SU-DHL-6 (cell line): ENCODE data around the gene RAB3C.

ENCODE experiments used
- H2AFZ ChIP-seq: fragments of 200-600 bp; sonication (generic); 2 replicates; pipeline ENCODE4 v1.6.1; 2014; ENCODE audit warnings: low read depth, mild to moderate bottlenecking, moderate library complexity, mixed read lengths, antibody characterized with exemption, low read length; ENCODE audit not compliant: severe bottlenecking
- H3F3A ChIP-seq: fragments of 200-600 bp; shearing (Covaris generic); 2 replicates; pipeline ENCODE4 v1.6.0; 2016; ENCODE audit warnings: antibody characterized with exemption, mild to moderate bottlenecking; ENCODE audit not compliant: insufficient read depth
- H3K27ac ChIP-seq: fragments of 200-600 bp; sonication (generic); 2 replicates; pipeline ENCODE4 v1.5.1; 2016; ENCODE audit warnings: low read depth, mild to moderate bottlenecking, low read length, moderate library complexity, mixed read lengths
- H3K27me3 ChIP-seq: fragments of 200-600 bp; sonication (generic), shearing (Covaris generic); 2 replicates; pipeline ENCODE4 v1.6.0; 2014; ENCODE audit warnings: mild to moderate bottlenecking, low read length
- H3K36me3 ChIP-seq: fragments of 200-600 bp; sonication (generic); 2 replicates; pipeline ENCODE4 v1.6.1; 2014; ENCODE audit warnings: mild to moderate bottlenecking, low read length, mixed read lengths
- H3K4me2 ChIP-seq: fragments of 300-600, 200-600 bp; shearing (Covaris generic), sonication (generic); 2 replicates; pipeline ENCODE4 v1.6.0; 2014; ENCODE audit warnings: low read length, low read depth, mild to moderate bottlenecking; ENCODE audit not compliant: poor library complexity, severe bottlenecking
- H3K4me3 ChIP-seq: fragments of 200-600 bp; sonication (generic); 2 replicates; pipeline ENCODE4 v1.5.1; 2014; ENCODE audit warnings: antibody characterized with exemption, low read length, mild to moderate bottlenecking, mixed read lengths; ENCODE audit not compliant: insufficient read depth, poor library complexity, severe bottlenecking
- H3K79me2 ChIP-seq: fragments of 200-600 bp; sonication (generic); 2 replicates; pipeline ENCODE4 v1.6.1; 2014; ENCODE audit warnings: mild to moderate bottlenecking, low read length, moderate library complexity; ENCODE audit not compliant: insufficient read depth
- H3K9ac ChIP-seq: fragments of 200-600 bp; sonication (generic); 2 replicates; pipeline ENCODE4 v1.7.0; 2014; ENCODE audit warnings: mild to moderate bottlenecking, low read length
- H3K9me2 ChIP-seq: fragments of 200-600 bp; sonication (generic); replicated peaks from 2 replicates; pipeline ENCODE4 v1.6.1; 2014; ENCODE audit warnings: low read length; ENCODE audit not compliant: insufficient read depth
- H3K9me3 ChIP-seq: fragments of 200-600 bp; sonication (generic); 2 replicates; pipeline ENCODE4 v1.6.1; 2014; ENCODE audit warnings: low read length, mixed read lengths; ENCODE audit not compliant: insufficient read depth
- H4K20me1 ChIP-seq: fragments of 200-600 bp; sonication (generic); 2 replicates; pipeline ENCODE4 v1.6.1; 2014; ENCODE audit warnings: low read depth, mild to moderate bottlenecking, antibody characterized with exemption, low read length, moderate library complexity, mixed read lengths
- EZH2phosphoT487 ChIP-seq: fragments of 200-600 bp; sonication (generic), shearing (Covaris generic); conservative IDR thresholded peaks from 2 replicates; pipeline ENCODE4 v1.6.1; 2018; ENCODE audit warnings: mild to moderate bottlenecking, antibody characterized with exemption, low read length, moderate library complexity, mixed read lengths
- TF ChIP-seq, protein P1 (sequence below): fragments of 200-600 bp; sonication (generic); IDR thresholded peaks from one replicate; pipeline ENCODE4 v1.5.1; 2017; ENCODE audit warnings: antibody characterized with exemption, mild to moderate bottlenecking, low read length, moderate library complexity; ENCODE audit not compliant: insufficient read depth, poor library complexity, severe bottlenecking

The RAB3C gene

DNA sequence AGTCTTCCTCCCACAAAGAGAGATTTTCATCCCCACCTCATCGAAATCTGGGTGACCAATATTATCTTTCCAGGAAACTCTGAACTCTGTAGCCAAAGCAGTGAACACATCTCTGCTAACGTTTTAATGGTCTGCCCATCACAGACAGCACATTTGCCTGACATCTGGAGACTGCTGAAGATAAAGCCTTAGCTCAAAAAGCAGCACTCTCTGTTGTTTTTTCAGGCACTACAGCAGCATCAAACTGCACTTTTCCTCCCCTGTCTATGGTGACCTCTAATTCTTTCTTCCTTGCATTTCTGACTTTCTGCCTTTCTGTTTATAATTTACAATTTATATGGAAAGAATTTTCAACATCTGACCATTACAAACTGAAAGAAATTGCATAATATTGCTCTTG is 66.8 kb downstream of the RAB3C start:
- Histone ChIP-seq H3K9me2 (no peaks in the 10 kb centered on the region), H4K20me1 (no peaks in the 10 kb centered on the region), H3K36me3 (no peaks in the 10 kb centered on the region), H2AFZ (no peak overlapping the region), H3K79me2 (no peaks in the 10 kb centered on the region), H3K27me3 (no peaks in the 10 kb centered on the region), H3K27ac (no peak overlapping the region), H3K9ac (no peak overlapping the region), H3K4me3 (no peak overlapping the region), H3K9me3 (no peaks in the 10 kb centered on the region), H3K4me2 (no peak overlapping the region), H3F3A (no peaks in the 10 kb centered on the region)
- TF ChIP-seq, protein P1, sequence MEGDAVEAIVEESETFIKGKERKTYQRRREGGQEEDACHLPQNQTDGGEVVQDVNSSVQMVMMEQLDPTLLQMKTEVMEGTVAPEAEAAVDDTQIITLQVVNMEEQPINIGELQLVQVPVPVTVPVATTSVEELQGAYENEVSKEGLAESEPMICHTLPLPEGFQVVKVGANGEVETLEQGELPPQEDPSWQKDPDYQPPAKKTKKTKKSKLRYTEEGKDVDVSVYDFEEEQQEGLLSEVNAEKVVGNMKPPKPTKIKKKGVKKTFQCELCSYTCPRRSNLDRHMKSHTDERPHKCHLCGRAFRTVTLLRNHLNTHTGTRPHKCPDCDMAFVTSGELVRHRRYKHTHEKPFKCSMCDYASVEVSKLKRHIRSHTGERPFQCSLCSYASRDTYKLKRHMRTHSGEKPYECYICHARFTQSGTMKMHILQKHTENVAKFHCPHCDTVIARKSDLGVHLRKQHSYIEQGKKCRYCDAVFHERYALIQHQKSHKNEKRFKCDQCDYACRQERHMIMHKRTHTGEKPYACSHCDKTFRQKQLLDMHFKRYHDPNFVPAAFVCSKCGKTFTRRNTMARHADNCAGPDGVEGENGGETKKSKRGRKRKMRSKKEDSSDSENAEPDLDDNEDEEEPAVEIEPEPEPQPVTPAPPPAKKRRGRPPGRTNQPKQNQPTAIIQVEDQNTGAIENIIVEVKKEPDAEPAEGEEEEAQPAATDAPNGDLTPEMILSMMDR = no peak
- no peak for TF ChIP-seq EZH2phosphoT487

DNA sequence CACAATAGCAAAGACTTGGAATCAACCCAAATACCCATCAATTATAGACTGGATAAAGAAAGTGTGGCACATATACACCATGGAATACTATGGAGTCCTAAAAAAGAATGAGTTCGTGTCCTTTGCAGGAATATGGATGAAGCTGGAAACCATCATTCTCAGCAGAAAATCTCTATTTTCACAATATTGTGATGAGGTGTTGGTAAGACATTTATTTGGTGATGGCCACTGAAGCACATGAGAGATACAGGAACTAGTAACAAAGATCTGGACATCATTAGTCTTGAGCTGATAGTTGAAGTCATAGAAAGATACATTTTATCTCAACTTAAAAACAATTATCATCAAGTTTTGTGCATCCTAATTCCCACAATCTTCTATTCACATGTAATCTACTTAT is 70.6 kb downstream of the RAB3C start:
- H3F3A ChIP-seq = no peaks in the 10 kb centered on the region
- no peak overlapping the region for H3K4me2 ChIP-seq
- TF ChIP-seq EZH2phosphoT487 = no peak
- TF ChIP-seq, protein P1 = no peak
- no peaks in the 10 kb centered on the region for H3K9me2 ChIP-seq
- no peaks in the 10 kb centered on the region for H3K9me3 ChIP-seq
- H4K20me1 ChIP-seq = no peaks in the 10 kb centered on the region
- H3K9ac ChIP-seq = no peak overlapping the region
- H3K27me3 ChIP-seq = no peaks in the 10 kb centered on the region
- no peak overlapping the region for H2AFZ ChIP-seq
- no peak overlapping the region for H3K27ac ChIP-seq
- H3K79me2 ChIP-seq = no peaks in the 10 kb centered on the region
- H3K4me3 ChIP-seq = no peak overlapping the region
- no peaks in the 10 kb centered on the region for H3K36me3 ChIP-seq

DNA sequence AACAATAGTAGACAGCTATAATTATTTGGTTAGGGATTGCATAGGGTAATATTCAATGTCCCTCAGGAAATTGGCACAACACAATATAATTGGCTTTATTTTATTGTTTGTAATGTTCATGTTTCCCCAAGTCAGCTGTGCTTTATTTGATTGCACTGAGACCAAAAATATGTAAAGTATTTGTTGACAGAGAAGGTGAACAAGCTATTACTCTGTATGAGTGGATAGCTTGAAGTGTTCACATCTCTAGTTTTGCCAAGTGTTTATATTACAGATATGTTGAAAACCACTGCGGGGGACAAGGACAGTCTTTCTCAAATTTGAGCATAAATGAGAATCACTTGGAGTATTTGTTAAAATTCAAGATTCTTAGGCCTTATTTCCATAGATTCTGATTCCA is 83.3 kb downstream of the RAB3C start:
- Histone ChIP-seq H2AFZ (no peak overlapping the region), H3F3A (no peaks in the 10 kb centered on the region), H4K20me1 (no peaks in the 10 kb centered on the region), H3K36me3 (no peaks in the 10 kb centered on the region), H3K27me3 (no peaks in the 10 kb centered on the region), H3K4me2 (no peak overlapping the region), H3K27ac (no peak overlapping the region), H3K9ac (no peak overlapping the region), H3K4me3 (no peak overlapping the region), H3K9me3 (no peaks in the 10 kb centered on the region), H3K79me2 (no peaks in the 10 kb centered on the region), H3K9me2 (no peaks in the 10 kb centered on the region)
- no peak for TF ChIP-seq EZH2phosphoT487
- TF ChIP-seq, protein P1 = no peak
